HG02759 (cell line): ENCODE results near the gene ZNF549.
"Not testable (repeated sequence)": the region's sequence is repeated elsewhere in the genome, so short reads cannot be mapped to it uniquely, and the experiment has no call there.

Experiments
- ATAC-seq: cut with Tn5 transposase; IDR thresholded peaks from one replicate; pipeline ENCODE4 v1.9.1; 2021; ENCODE audit warnings: mild to moderate bottlenecking, moderate library complexity; ENCODE audit not compliant: unreplicated experiment

Gene ZNF549

GRCh38 chr19:57527136-57527881 is at the start of gene ZNF549:
Gene ZNF549, plus strand, starts transcription at chr19:57527356. Its CDS starts 218 bp downstream, at chr19:57527574.
- peak; percentile 99 for ATAC-seq

GRCh38 chr19:57487477-57488298 is 39.5 kb upstream of the ZNF549 start, which contains the start of gene ZNF419:
Gene ZNF419, plus strand, starts transcription at chr19:57487750. Its CDS starts 201 bp downstream, at chr19:57487951.
- peak; percentile 97 for ATAC-seq

GRCh38 chr19:57488299-57488644 is 38.9 kb upstream of the ZNF549 start:
- ATAC-seq = not testable (repeated sequence)

GRCh38 chr19:57499332-57499679 is 27.9 kb upstream of the ZNF549 start:
- ATAC-seq = not testable (repeated sequence)

- ATAC-seq = peak; percentile 100
These were observed 27.3 kb upstream of the ZNF549 start, which contains the start of gene ZNF773 for GRCh38 chr19:57499680-57500395. Gene ZNF773, plus strand, starts transcription at chr19:57499938. Its CDS starts 143 bp downstream, at chr19:57500081.

GRCh38 chr19:57500400-57500799 is 26.8 kb upstream of the ZNF549 start:
- not testable (repeated sequence) for ATAC-seq

- no peak for ATAC-seq
These were observed 21.0 kb upstream of the ZNF549 start for GRCh38 chr19:57506163-57506562.

- ATAC-seq = no peak
These were observed 15.7 kb upstream of the ZNF549 start for GRCh38 chr19:57511484-57511883.

GRCh38 chr19:57512845-57513244 is 14.3 kb upstream of the ZNF549 start:
- no peak for ATAC-seq

GRCh38 chr19:57515255-57515654 is 11.9 kb upstream of the ZNF549 start:
- no peak for ATAC-seq

- not testable (repeated sequence) for ATAC-seq
These were observed 9.1 kb upstream of the ZNF549 start for GRCh38 chr19:57518021-57518420.

- ATAC-seq = no peak
These were observed 10.9 kb downstream of the ZNF549 start for GRCh38 chr19:57537953-57538547.

GRCh38 chr19:57546513-57546912 is 19.4 kb downstream of the ZNF549 start:
- ATAC-seq = no peak

GRCh38 chr19:57552432-57552831 is 25.3 kb downstream of the ZNF549 start:
- ATAC-seq = no peak

GRCh38 chr19:57557659-57558058 is 30.5 kb downstream of the ZNF549 start:
- no peak for ATAC-seq

GRCh38 chr19:57558525-57558924 is 31.4 kb downstream of the ZNF549 start:
- no peak for ATAC-seq

GRCh38 chr19:57559008-57559403 is 31.9 kb downstream of the ZNF549 start:
- peak; percentile 29 for ATAC-seq

GRCh38 chr19:57559404-57560025 is 32.4 kb downstream of the ZNF549 start, which contains the start of gene ZNF550:
Gene ZNF550, minus strand, starts transcription at chr19:57559863. Its CDS starts 181 bp downstream, at chr19:57559682.
- peak; percentile 98 for ATAC-seq

GRCh38 chr19:57560049-57560491 is 32.9 kb downstream of the ZNF549 start:
- ATAC-seq = peak; percentile 11

- no peak for ATAC-seq
These were observed 36.4 kb downstream of the ZNF549 start for GRCh38 chr19:57563547-57563946.
